ENCODE data around the gene ST6GAL1.
"Not testable (repeated sequence)": the region's sequence is repeated elsewhere in the genome, so short reads cannot be mapped to it uniquely, and the experiment has no call there.

The ST6GAL1 gene

DNA sequence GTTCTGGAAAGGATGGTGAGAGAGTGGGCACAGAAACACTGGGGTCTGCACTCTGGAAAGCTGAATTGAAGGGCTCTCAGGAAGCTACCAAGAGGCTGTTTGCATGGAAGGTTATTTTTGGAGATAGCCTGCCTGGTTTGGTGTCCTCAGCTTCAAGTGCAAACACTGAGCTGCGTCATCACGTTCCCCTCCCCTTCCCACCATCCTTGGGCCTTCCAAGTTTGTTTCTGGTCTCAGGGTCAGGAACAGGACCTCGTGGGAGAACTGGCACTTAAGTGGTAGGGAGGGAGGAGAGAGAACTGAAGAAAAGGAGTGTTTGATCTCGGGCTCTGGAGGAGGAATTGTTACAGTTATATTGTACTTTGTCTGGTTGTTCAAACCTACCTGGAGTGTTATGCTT, 10.6 kb downstream of the ST6GAL1 start:
- DNase-seq (ENCODE audit: low read depth in 2 of 2) = no peak

DNA sequence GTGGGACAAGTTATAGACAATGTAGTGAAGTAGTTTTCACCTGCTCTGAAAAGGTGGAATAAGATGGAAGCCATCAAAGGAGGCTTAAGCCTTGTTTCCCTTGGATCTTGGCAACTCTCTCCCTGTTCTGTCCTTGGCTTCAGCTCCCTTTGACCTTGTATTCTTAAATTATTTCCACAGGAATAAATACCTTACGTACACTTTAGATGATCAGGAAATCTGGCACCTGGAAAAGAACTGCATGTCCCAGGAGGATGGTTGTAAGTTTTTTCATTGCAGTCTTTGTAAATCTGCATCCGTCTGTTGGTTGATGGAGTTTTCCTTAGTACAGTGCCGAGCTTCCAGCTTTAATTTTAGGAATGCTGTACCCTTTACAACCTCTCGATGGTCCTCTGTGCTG, 11.8 kb downstream of the ST6GAL1 start:
- no peak for DNase-seq (ENCODE audit: low read depth in 2 of 2)

DNA sequence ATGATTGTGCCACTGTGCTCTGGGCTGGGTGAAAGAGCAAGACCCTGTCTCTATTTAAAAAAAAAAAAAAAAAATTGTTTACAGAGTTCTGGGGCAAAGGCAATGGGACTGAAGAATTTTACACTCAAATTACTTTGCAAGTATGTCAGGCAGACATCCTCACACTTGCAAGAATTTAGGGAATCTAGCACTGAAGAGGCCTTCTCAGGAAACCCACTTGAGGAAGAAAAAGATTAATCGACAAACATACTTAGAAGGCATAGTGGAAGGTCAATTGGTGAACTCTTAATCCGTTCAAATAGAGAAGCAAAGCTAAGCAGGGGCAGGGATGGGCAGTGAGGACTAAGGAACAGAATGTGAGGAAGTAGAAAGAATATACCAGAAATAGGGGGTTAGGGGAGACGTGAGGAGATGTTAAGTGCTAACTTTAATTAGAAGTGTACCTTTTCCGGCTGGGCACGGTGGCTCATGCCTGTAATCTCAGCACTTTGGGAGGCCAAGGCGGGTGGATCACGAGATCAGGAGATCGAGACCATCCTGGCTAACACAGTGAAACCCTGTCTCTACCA, 15.0 kb downstream of the ST6GAL1 start:
- DNase-seq (ENCODE audit: low read depth in 2 of 2) = no peak

DNA sequence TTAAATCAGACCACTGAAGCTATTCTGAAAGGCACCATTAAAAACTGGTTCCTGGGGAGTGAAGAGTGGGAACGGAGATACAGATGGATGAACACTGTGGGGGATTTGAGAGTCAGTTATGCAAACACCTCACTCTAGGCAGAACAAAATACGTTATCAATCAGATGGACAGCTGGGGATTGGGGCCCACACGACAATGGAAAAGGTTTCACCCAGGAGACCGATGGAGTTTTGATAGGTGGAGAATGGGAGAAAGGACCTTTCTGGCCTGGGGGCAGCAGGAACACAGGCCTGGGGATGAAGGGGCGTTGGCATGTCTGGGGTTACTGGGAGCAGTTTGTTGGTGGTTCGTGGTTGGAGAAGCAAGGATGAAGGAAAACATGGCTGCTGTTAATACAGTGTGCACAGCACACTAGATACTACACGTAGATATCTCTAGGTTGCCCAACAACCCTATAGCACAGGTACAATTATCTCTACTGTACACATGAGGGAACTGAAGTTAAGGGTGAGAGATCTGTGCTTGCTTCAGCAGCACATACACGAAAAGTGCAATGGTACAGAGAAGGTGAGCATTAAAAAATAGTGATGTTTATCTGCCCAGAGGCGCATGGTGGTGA, 16.5 kb downstream of the ST6GAL1 start:
- DNase-seq (ENCODE audit: low read depth in 2 of 2) = no peak

DNA sequence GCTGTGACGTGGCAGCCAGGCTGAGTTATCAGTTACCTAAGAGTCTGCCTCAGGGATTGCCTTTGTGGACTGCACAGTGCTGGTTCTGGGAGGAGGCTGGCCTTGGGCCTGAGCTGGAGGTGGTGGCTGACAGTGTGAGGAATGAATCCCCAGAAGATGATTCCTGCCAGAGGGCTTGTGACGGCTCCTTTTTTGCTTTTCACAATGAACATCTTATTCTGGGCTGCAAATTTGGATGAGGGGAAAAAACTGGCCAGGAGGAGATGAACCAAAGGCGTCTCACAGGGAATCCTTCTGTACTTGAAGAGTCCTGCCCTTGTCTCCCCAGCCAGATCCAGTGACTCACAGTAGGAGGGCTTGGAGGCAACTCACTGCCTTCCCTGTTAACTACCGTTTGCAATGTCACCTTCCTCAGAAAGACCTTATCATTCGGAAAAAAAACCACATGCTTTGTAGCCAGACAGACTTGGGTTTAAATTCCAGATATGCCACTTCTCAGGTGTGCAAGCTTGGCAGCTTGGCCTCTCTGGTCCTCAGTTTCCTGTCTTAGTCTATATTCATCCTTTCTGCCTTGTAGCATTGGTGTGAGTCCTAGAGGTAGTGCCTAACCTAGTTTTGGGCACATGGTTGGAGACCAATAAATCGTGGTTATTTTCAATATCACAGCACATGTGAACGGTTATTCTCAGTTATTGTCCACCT, 19.1 kb downstream of the ST6GAL1 start:
- no peak for DNase-seq (ENCODE audit: low read depth in 2 of 2)

DNA sequence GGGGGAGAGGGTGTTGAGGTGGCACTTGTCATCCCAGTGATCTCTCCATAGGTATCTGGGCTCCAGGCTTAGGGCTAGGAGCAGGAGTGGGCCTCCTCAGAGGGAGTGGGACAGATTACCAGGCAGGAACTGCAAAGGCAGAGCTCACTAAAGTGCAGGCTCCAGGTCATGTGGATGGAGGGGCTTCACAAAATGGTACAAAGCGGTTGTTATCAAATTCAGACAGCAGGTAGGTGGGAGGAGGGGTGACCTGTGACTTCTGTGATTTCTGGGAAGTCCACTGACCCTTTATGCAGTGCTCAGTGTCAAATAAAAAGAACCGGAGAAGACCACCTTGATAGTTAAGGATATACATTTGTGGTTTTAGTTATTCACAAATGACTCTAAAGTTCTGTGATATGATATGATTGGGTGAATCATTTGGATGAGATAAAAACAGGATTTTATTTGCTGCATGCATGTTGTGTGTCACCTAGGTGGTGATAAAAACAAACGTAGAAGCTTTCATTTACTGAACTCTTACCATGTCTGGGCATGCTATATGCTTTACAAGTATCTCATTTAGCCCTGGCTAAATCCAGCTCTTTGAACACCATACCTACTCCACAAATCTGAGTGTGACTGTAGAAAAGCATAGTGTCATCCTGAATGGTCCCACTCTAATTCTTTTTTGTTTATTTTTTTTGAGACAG, 20.2 kb downstream of the ST6GAL1 start:
- DNase-seq (ENCODE audit: low read depth in 2 of 2) = no peak

DNA sequence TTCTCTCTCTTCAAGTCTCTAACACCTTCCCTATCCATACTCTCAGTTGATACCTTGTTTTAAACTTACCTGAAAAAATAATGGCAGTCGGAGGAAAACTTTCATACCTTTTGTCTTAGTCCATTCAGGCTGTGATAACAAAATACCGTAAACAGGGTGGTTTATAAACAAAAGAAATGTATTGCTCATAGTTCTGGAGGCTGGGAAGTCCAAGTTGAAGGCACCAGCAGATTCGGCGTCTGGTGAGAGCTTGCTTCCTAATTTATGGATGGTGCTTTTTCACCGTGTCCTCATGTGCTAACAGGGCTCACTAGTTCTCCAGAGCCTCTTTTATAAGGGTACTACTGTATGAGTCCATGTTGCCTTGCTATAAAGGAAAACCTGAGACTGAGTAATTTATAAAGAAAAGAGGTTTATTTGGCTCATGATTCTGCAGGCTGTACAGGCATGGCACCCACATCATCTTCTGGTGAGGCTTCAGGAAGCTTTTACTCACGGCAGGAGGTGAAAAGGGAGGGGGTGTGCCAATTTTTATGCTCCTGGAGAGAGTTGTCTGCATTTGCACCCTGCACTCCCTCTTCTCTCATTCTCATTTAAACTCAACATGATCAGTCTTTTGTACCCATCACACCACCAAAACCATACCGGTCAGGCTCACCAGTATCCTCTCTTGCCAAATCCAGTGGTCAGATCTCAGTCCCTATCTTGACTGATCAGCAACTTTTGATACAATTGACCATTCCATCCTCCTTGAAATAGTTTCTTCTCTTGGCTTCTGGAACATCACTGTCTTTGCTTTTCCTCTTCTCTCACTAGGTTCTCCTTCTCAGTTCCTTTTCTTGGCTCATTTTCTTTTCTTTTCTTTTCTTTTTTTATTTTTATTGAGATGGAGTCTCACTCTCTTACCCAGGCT, 21.6 kb downstream of the ST6GAL1 start:
- DNase-seq (ENCODE audit: low read depth in 2 of 2) = no peak

DNA sequence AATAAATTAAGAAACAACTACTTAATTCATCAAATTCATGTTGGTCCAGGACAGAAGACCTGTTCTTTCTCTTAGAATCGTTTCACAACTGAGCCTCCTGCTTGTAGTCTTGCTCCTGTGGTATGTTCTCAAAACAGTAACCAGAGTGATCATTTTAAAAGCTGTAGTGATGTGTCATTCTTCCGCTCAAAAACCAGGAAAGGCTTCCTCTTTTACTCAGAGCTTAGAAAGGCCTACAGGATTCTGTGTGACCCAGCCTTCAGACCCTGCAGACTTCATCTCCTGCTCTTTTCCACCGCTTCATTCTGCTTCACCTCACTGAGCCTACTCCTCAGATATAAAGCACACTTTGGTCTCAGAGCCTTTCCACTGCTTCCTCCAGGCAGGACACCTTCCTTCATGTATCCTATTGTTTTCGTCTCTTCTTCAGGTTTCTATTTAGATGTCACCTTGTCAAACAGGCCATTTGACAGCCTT, 22.7 kb downstream of the ST6GAL1 start:
- no peak for DNase-seq (ENCODE audit: low read depth in 2 of 2)

DNA sequence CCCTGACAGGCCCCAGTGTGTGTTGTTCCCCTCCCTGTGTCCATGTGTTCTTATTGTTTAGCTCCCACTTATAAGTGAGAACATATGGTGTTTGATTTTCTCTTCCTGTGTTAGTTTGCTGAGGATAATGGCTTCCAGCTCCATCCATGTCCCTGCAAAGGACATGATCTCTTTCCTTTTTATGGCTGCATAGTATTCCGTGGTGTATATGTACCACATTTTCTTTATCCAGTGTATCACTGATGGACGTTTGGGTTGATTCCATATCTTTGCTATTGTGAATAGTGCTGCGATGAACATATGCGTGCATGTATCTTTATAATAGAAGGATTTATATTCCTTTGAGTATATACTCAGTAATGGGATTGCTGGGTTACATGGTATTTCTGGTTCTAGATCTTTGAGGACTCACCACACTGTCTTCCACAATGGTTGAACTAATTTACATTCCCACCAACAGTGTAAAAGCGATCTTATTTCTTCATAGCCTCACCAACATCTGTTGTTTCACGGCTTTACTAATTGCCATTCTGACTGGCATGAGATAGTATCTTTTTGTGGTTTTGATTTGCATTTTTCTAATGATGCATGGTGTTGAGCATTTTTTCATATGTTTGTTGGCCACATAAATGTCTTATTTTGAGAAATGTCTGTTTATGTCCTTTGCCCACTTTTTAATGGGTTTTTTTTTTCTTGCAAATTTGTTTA, 23.8 kb downstream of the ST6GAL1 start:
- not testable (repeated sequence) for DNase-seq (ENCODE audit: low read depth in 2 of 2)

DNA sequence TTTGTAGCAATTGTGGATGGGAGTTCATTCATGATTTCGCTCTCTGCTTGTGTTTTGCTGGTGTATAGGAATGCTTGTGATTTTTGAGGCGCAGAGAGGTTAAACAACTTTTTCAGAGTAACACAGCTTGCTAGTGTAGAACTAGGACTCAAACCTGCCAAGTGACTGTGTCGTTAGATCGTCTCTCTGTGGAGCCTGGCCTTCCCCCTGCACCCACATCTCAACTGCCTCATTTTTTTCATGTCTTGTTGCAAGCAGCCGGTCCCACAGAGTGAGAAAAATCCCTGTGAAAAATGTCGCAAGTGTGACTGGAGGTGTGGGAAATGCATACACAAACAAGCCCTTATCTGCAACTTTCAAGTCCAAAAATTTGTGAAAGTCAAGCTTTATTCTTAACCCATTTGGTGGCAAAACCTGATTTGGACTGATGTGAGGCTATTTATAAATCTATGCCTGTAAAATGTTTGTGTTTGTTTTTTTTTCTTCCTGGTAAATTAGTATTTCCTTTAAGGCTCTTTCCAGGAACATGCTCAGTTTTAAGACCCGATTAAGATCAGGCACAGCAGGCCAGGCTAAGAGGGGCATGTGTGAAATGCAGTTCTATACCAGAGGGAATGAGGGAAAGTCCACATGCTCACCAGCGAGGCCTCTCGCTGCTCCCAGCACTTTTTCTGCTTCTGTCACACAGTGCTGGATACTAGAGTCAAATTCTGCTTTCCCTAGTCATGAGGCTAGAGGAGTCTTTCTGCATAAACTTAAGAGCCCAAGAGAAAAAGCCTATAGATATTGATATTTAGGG, 25.8 kb downstream of the ST6GAL1 start:
- no peak for DNase-seq (ENCODE audit: low read depth in 2 of 2)

DNA sequence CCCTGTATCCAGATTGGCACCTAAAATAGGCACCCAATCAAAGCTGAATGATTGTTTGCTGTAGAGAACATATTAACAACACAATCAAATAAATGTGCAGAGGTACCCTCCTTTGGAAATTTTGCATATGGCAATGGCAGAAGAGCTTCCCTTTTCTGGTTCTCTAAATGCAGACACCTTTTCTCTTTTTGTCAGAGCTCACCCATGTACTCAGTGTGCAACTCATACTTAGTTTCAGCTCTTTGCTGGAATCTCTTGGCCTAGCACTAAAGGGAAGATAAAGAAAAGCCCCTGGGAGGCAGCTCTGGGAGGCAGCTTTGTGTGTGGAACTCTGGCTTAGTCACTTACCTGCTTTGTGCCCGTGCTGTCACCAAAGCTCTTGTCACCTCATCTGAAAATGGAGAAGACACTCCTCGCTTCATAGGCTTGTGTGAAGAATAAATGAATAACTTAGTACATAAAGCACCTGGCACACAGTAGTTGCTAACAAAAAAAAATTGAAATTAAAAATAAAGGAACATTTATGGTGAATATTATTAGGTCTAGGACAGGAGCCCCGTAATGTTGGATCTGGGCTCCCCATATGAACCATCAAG, 28.8 kb downstream of the ST6GAL1 start:
- no peak for DNase-seq (ENCODE audit: low read depth in 2 of 2)

DNA sequence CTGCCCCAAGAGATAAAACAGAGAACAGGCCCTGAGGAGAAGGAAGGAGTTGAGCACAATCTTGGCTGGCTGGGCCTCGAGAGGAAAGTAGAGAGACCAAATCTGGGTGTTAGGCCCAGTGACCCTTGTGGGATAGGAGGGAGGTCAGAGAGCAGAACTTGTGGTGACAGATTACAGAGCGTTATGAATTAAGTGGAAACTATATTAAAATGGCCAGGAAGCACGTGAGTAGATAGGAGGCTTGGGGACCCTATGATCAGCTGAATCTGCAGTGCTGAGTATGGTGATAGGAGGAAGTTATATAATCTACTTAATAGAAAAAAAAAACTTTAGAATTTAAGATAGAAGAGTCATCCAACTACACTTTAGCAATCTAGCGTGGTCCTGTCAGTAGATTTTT, 30.0 kb downstream of the ST6GAL1 start:
- no peak for DNase-seq (ENCODE audit: low read depth in 2 of 2)

DNA sequence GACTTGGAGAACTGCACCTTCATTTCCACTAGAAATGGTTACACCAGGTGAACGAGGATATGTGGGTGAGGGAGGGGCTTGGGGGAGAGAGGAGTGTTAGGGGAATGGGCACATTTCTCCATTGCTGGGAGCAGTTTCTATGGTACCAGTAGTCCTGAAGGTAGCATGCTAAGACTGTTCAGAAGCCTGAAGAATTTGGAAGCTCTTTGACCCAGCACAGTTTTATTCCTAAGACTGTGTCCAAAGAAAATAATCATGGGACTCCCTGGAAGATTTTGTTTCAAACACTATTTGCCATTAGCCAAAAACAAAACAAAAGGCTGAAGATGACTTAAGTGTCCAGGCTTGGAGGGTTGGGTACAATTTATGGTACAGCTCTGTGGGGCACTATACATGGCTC, 32.1 kb downstream of the ST6GAL1 start:
- no peak for DNase-seq (ENCODE audit: low read depth in 2 of 2)

DNA sequence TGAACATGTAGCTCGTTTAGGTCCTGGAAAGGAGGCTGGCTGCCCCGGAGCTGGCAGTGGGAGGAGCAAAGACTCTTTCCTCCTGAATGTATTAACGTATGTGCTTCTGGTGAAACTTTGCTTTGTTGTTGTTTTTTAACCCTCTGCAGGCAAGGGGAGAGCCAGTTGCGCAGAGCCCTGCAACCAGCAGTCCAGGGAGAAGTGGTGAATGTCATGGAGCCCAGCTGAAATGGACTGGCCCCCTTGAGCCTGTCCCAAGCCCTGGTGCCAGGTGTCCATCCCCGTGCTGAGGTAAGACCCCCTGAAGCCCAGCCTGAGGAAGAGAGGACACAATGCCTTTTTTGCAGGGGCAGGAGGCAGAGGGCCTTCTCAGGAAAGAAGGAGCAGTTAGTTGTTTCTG, 33.3 kb downstream of the ST6GAL1 start:
- DNase-seq (ENCODE audit: low read depth in 2 of 2) = no peak

DNA sequence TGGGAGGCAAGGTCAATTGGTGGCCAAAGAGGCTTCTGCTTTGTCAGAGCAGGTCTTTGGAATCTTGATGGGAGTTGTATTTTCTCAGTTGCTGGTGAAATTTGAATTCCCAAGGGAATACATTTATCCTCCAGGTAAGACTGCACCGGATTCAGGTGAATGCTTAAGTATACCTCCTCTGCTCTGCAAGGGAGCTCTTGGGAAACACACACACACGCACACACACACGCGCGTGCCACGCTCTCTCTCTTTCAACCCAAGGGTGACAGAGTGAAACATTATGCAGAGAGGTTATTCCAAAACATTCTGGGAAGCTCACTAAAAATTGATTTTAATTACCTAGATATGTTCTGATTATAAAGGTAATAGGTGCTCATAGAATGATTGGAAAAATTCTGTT, 33.7 kb downstream of the ST6GAL1 start:
- DNase-seq (ENCODE audit: low read depth in 2 of 2) = no peak

DNA sequence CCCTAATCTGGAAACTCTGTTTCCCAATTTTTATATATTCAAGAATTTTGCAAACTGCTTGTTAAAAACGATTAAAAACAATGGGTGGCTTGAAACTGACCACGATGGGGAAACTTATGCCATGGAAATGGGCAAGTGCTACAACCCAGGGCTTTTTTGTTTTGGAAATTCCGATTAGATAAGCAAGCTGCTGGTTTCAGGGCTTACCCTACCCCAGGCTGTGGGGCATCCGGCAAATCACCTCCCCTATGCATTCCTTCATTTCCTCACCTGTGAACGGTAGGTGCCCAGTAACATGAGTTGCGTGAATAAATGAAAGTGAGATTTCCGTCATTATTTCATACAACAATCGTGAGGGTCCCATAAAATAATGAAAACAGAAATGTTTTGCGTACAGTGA, 34.3 kb downstream of the ST6GAL1 start:
- no peak for DNase-seq (ENCODE audit: low read depth in 2 of 2)

DNA sequence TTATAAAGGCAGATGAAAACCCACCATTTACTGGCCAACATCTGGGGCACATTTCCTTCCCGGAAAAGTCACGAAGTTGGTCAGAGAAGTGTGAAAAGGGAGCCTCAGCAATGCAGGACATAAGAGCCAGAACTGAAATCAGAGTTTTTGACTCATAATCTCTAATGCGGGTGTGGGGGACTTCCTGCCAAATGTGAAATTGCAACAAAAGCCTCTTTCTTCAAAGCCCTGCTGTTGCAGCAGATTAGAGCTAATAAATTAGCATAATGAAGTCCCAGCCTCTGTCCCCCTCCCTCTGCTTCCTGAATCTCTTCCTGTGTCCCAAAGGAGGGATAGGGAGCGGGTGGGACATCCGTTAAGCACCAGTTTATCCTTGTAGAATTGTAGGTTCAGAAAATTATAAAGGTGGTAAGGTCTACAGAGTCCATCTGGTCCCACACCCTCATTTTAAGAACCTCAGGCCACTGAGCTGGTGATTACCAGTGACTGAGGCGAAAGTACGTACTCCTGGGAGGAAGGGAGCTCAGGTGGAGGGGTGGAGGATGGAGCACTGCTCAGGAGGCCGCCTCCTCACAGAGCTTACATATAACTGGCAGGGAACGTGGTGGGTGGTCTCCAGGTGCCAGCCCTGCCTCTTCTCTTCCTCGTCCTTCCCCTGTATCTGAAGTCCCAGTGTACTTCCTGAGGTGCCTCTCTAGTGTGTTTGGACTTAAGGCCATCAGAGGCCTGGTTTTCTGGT, 35.0 kb downstream of the ST6GAL1 start:
- DNase-seq (ENCODE audit: low read depth in 2 of 2) = no peak

DNA sequence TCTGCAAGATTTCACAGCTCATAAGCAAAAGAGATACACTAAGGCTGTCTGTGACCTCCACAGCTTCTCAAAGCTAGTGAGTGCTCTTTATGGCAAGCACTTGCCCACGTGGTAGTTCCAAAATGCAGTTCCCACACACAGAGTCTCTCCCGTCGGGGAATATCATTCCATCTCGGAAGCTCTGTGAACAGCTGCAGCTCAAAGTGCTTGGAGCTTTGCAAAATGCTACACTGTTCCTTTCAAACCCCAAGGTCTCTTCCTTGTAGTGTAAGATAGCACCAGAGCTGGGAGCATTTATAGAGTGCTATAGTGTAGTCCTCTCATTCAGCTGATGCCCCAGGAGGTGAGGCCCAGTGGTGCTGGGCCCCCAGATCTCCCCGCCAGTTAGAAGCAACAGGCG, 36.1 kb downstream of the ST6GAL1 start:
- DNase-seq (ENCODE audit: low read depth in 2 of 2) = no peak

DNA sequence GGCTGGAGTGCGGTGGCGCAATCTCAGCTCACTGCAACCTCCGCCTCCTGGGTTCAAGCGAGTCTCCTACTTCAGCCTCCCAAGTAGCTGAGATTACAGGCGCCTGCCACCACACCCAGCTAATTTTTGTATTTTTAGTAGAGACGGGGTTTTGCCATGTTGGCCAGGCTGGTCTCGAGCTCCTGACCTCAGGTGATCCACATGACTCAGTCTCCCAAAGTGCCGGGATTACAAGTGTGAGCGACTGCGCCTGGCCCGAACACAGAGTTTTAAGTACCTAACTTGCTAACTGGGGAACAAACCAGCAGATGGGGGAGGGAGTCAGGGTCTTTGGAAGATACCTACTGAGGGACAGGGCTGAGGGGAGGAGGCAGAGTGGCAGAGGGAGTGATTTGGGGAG, 36.9 kb downstream of the ST6GAL1 start:
- not testable (repeated sequence) for DNase-seq (ENCODE audit: low read depth in 2 of 2)
